GM19238 (cell line): ENCODE measurements around the gene PSKH1.

ENCODE experiments used
- DNase-seq: peaks from one replicate; pipeline ENCODE4 v3.0.0; 2011; ENCODE audit warnings: low spot score; ENCODE audit not compliant: insufficient read length

The PSKH1 gene

DNA sequence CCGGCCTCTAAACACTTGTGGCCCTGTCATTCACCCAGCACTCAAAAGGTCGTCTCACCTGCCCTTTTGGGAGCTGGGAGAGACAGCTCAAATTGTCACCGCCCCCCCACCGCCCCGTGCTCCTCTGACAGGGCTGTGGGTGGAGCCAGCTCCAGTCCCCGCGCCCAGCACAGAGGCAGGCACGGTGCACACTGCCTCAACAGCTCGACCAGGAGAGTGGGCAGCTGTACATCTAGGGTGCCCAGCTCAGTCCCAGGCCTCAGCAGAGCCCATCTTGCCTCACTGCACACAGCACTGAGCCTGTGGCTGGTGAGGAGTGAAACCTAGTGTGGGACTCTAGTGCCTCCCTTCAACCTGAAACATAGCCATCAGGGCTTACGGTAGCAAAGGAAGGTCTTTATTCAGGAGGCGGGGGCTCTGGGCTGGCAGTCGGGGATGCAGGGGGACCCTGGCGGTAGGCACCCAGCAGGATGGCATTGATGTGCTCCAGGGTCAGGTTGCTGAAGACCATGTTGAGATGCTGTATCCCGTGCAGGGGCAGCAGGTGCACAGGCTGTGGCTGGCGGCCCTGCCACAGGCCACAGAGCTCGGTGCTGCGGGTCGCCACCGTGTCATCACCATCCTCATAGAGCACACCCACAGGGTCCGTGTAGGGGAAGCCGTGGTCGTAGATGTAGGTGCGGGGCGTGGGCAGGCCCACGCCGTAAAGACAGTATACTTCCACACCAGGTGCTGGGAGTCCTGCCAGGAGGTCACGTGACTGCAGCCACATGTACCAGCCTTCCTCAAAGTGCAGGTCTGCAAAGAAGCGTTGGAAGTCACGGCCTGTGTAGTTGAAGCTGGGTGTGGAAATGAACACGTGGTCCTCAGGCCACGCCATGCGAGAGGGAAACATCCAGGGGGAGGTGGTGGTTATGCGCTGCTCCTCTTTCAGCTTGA lies 46.7 kb downstream of the PSKH1 start:
- DNase-seq: no peak

DNA sequence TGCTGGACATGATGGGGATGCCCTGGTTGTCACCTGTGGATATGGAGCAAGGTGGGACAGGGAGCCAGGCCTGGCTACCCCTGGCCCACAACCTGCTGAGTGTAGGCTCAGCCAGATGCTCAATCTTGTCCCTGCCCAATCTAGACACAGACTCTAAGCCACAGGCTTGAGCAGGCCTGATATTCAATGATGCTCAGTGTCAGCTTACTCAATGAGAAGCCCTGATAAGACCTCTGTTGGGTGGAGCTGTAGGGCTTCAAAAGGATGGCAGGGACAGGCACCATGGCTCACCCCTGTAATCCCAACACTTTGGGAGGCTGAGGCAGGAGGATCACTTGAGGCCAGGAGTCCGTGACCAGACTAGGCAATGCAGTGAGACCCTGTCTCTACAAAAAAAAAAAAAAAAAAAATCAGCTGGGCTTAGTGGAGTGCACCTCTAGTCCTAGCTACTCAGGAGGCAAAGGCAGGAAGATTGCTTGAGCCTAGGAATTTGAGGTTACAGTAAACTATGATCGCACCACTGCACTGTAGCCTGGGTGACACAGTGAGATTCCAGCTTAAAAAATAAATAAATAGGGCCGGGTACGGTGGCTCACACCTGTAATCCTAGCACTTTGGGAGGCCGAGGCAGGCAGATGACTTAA lies 47.5 kb downstream of the PSKH1 start:
- no peak for DNase-seq

DNA sequence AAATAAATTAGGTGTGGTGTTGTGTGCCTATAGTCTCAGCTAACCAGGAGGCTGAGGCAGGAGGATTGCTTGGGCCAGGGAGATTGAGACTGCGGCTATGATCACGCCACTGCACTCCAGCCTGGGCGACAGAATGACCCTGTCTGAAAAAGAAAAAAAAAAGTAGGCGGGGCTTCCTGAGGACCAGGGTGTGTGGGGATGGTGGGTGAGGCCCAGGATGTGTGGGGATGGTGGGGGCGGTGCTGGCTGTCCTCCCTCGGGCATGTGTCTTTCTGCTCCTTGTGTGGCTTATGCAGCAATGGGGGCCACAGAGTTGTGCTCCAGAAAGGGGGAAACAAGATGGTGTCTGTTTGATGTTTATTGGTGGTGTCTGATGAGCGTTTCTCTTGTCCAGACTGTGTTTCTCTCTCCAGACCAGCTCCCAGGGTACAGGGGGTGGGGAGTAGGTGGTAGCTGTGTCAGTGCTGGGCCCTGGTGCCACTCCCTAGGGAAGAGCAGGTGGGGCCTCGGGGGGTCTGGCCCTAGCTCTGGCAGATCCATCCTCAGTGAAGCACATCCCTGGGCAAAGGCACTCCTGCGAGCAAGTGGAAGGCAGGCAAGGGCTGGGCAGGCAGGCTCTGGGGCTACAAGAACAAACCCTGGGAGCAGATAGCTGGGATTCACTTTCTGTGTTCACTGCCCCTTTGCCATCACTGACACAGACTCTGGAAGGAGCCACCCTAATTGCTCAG lies 48.6 kb downstream of the PSKH1 start:
- DNase-seq: no peak

DNA sequence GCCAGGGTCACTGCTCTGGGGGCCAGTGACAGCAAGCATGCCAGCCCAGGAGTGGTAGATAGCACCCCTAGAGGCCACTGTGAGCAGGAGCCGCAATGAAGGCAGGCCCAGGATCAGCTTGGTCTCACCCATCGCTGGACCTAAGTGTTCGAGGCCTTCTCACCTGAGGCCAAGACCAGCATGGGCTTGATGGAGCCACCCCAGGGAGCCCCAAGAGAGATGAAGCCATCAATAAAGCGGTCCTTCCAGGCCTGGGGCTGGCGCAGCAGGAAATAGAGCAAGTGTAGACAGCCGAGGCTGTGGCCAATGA lies 49.1 kb downstream of the PSKH1 start:
- peak; percentile 54 for DNase-seq

DNA sequence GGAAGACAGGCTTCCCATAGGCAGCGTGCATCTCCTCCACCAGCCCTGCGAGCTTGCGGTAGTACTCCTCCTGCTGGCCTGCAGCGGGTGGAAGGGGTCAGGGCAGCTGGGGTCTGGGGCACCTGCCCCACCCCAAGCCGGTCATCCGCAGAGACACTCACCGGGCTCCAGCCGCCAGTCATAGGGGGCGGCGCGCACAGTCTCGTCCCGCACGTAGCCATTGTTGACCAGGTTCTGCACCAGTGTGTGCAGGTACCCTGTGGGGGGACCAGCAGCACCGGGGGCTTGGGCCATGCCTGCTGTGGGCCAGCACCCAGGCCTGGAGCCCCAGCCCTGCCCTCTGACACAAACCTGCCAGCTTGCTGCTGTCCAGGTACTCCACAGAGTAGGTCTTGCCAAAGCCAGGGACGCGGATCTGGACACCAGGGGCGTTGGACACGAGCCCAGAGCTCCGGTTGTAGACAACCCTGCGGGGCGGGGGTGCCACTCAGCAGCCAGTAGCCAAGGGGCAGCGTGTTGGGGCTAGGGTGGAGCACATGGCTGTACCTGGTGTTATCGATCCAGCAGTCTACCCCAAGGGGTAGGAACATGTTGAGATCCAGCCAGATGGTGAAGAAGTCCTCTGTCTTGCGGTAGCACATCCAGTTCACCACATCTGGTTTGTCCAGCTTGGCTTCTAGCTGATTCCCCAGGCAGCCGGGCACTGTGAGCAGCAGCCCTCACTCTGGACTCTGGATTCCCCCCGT lies 49.6 kb downstream of the PSKH1 start:
- no peak for DNase-seq

DNA sequence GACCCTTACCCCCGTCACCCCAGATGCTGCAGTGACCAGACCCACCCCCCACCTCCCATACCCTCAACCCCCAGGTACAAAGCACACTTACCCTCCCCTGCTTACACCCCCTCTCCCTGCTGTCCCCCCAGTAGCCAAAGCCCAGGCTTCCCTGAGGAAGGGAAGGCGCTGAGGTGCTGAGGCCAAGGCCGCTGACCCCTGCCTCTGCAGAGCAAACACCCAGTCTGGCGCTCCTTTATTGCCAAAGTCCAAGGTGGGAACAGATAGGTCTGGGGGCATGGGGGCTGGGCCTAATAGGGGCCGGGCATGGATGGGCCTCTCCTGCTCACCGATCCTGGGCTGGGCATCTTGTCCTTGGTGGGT lies 50.2 kb downstream of the PSKH1 start:
- no peak for DNase-seq

DNA sequence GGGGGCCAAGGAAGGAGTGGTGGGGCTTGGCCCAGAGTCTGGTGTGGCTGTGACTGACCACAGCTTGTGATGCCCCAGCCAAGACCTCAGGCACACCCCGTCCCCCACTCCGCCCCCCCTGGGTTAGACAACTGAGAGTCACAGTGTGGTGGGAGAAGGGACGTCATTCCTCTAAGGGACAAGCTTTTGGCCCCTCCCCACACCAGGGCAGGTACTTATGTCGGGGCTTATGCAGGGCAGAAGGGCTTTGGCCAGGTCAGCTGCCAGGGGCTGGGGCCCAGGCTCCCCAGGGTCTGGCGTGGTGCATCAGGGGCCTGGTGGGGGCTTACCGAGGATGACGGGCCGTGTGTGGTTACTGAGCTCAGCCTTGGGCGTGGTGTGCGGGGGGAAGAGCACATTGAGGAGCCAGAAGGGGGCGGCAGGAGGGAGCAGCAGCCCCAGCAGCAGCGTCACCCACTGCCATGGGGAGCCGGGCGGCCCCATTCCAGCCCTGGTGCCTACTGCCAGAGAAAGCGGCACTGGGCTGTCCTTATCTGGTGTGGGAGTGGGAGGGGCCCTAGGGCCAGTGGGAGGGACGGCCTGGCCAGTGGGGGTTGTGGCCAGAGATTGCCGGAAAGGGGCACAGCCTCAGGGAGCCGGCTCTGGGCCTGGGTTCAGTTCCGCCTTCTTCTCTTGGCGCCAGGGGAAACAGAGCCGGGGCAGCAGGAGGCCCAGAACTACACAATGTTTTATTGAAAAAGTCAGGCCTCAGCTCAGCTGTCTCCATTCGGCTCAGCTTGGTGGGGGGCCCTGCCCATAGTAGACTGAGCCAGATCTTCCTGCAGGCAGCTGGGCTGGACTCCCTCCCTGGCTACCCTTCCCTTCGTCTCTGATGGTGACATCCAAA lies 50.8 kb downstream of the PSKH1 start, which contains the start of gene LCAT:
TSS of gene LCAT (minus strand) at position 502 of the 886 bp plus-strand sequence. CDS start at position 483, 19 bp downstream.
- DNase-seq: no peak

DNA sequence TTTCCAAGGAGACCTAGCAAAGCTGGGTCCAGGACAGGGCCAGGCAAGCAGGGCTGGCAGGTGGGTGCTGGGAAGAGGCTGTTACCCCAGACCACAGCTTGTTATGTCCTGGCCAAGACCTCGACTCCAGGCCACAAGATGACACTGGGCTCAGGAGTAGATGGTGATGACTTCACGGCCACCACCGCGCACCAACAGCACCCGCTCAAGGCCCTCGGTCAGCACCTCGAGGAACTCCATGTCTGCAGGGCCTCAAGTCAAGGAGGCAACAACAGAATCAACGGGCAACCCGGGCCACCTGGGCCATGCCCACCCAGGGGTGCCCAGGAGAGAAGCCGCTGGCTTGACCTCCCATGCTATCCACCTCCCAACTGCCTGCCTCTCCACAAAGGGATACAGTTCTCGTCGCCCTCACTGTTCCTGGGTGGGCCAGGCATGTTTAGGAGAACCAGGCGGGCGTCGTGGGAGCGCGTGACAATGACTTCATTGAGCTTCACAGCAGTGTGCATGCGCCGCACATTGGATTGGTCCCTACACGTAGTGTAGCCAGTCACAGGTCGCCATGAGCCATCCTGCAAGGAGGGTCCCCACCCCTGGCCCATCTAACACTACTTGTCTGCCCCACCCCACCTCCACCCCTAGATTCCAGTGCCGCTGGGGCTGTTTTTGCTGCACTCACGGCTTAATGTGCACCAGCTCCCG lies 51.8 kb downstream of the PSKH1 start:
- DNase-seq: no peak

DNA sequence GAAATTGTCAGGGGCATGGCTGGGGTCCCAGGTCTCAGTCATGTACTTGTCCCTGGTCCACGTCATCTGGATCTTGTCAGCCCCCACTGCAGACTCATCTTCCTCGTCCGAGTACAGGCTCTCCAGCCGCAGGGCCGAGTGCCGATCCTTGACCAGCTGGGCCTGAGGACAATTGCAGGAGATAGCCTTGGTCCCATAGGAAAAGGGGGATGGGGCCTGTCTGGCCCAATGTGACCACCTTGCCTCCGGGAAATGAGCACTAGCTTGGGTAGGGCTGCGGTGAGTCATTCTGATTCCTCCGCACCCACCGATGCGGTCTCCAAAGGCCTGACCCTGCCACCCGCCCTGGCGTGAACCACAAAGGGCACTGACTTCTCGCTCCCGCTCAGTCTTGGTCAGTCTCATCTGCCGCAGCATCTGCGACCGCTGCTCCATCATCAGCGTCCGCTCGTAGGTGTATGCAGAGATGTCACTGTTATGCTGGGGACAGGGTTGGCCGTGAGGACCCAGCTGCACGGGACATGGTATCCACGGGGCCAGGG lies 52.4 kb downstream of the PSKH1 start:
- no peak for DNase-seq

DNA sequence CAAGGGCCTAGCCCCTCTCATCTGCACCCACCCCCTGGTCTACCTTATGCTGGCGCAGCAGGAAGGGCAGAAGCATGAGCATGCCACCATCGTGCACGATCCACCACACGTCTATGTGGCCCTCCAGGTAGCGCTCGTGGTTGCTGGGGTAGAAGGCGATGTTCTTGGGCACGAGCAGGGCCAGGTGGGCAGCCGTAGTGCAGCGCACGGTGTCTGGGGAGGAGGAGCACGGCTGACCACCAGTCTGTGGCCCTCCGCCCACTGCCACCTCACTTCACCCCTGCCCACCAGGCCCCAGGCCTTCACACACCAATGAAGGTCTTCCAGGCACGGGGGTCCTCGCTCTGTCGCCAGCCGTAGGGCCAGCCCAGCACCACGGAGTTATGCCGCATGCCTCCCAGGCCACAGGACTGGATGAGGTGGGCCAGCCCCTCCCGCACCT lies 53.1 kb downstream of the PSKH1 start:
- no peak for DNase-seq

DNA sequence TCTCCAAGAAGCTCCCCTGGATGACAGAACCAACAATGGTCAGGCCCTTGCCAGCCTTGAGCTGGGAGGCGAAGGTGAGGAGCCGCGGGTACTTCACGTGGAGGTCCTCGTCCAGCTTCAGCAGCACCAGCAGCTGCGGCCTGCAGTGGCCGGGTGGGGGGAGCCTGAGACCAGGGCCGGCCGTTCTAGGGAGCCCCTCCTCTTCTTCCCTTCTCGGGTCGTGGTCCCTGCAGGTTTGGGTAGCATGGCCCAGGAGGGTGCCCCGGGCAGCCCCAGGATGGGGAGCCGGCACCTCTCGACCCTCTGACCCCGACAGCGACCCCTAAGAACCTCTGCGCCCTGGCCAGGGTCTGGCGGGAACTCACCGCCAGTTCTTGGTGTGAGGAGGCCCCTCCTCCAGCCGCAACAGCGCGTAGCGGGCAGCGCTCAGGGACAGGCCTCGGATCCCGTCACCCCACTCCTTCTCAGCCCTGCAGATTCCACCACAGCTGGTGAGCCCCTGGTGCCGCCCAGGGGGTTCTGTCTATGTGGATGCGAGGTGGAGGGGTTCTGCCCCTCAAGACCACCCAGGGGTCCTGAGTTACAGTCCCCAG lies 54.0 kb downstream of the PSKH1 start:
- DNase-seq: no peak

DNA sequence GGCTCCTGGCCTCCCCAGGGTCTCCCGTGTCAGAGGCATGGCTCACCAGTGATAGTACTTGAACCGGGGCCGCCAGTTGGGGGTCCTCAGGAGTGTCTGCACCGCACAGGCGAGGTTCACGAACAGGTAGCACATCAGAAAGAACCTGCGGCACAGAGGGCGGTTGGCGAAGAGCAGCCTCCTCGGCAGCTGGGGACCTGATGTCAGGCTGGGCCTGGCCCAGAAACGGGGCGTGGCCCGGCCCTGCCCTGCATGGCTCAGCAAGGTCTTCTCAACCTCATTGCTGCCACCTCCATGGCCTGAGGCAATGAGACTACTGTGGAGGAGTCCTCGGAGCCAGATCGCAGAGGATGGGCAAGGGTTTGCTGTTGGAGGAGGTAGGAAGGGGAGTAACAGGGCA lies 55.0 kb downstream of the PSKH1 start:
- DNase-seq: no peak

DNA sequence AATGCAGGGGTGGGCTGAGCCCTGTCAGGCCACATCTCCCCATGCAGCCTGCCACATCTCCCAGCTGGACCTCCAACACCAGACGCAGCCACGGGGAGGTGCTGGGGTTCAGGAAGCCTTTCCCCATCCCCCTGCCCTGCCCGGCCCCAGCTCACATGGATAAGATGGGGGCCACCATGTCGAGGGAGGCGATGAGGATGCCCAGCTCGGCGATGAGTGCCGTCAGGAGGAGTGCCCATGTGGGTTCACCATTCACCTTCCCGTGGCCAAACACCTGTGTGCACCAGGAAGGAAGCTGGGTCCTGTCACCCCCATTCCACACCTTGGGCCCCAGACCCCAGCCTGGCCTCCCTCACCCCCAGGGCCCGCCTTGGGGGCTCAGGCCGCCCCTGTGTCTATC lies 56.6 kb downstream of the PSKH1 start:
- no peak for DNase-seq

DNA sequence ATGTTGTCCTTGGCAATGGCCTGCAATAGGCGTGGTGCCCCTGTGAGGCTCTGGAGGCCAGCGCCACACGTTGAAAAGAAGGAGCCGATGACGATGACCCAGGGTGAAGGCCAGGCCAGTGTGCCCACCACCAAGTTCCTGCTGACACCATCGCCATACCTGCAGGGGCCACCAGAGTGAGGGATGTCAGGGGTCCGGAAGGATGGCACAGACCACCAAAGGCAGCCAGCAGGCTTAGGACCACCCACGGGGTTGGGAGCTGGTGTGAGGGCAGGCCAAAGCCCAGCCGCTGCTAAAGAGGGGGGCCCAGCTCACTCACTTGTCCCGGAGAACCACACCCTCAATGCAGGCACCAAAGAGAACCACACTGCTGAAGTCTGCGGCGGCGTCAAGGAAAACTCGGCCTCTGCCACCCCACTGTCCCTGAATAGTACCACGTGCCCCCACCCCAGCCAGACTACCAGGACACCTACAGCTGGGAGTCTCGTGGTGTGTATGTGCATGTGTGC lies 57.3 kb downstream of the PSKH1 start:
- no peak for DNase-seq

DNA sequence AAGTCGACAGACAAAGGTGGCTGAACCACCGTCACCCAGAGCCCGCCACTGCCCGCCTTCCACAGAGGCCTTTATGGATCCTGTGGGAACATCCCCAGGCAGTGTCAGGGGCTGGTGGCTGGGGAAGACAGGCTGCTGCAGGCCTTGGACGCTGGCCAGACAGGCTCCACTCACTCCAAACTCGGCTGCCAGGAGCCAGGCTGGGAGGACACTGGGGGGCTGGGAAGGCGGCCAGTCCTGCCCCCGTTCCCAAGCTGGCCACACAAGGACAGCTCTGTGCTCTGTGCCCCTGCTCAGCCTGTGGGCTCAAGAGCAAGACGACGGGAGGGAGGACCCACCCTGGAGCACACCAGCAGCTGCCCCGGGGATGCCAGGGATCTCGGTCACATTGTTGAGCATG lies 58.4 kb downstream of the PSKH1 start:
- no peak for DNase-seq

DNA sequence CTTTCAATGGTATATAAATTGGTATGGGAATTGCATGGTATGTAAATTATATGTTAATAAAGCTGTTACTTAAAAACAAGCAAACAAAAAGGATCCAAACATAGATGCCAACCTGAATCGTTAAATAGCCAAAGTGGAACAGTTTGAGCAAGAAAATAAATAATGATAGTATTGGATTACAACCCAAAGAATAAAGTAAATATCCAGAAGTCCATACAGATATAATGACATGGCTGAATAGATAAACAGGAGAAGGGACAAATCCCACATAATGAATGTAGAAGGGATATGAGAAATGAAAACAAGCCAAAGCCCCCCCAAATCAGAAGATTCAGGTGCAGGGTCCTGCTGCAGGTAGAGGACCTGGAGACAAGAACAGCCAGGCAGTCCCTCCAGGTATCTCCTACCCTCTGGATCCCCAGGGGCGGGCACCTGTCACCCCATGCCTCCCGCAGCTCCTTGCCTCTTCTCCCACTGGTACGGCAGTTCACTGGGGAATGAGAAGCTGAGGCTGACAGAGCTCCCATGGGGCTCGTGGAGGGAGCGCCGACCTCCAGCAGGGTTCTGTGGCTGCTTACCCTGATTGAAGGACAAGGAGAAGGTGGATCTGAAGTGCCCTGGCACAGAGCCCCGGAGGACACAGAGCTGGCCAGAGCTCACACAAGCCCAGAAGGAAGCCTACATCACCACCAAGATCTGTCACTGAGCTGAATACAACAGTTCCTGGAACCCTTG lies 60.8 kb downstream of the PSKH1 start:
- DNase-seq: no peak

DNA sequence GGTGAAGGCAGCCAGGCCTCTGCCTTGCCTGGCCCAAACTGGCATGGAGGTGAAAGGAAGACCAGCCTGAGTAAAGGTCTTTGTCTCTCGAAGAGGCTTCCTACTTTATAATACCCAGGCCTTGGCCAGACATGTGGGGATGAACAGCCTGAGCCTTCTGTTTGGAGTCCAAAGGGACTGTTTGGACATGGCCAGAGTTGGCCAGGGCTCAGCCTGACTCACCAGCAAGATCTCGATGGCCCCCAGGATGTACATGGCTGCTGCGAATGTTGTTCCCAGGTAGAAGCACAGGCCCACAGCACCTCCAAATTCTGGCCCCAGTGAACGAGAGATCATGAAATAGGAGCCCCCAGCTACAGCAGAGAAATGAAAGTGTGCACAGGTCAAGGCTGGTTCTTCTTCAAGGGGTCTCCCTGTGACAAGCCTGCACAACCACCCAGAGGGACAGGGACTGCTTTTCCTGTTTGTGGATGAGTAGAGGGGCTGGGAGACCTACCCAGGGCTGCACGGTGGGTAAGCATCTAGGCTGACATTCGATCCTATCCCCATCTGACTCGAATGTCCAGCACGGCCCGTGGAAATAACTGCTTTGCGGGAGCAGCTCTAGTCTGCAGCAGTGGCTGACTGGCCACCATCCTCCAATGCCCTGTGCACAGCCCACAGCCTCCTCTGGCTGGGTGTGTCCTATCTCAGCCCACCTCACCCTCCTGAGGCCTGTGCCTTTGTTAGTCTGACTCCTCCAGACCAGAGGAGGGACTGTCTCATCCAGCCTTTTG lies 61.6 kb downstream of the PSKH1 start:
- DNase-seq: no peak

DNA sequence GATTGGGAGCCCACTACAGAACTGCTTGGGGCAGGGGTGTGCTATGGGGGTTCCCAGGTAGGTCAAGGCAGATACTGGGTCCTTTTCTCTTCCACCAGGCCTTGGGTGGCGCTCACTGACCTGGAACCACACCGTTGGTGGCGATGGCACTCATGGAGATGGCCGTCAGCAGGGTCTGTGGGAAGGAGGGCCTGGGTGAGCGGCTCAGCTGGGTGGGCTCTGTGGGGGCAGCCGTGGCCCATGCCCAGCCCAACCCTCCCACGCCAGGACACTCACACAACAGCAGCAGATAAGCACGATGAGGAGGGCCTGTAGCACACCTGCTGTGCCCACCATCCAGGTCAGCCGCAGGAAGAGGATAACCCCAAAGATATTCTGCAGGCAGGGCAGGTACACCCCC lies 64.6 kb downstream of the PSKH1 start:
- DNase-seq: no peak
